C4-2B (cell line): Measurements from ENCODE around the gene STEAP4.

ENCODE experiments used
- CTCF ChIP-seq: fragments of 450-650 bp; conservative IDR thresholded peaks from 2 replicates; pipeline ENCODE4 v1.5.1; 2017; ENCODE audit warnings: mild to moderate bottlenecking
- ZFX ChIP-seq: fragments of 450-650 bp; IDR thresholded peaks from 2 replicates; pipeline ENCODE4 v1.6.1; 2017

- TF ChIP-seq ZFX (no peak), CTCF (no peak)
These were observed 22.1 kb upstream of the STEAP4 start for GRCh38 chr7:88328787-88329186.
